Type B pancreatic cell (in vitro differentiated cells): ENCODE data around the gene ANGPTL5. TPM values are rescaled to one million over a fixed set of nuclear protein-coding genes. Genes with fewer than 3 reads are reported as not detected.
A peak's percentile ranks its signal among the peaks of the same experiment; 100 is the strongest.
"Not testable (repeated sequence)": the region's sequence is repeated elsewhere in the genome, so short reads cannot be mapped to it uniquely, and the experiment has no call there.

Experiments
- DNase-seq: peaks from one replicate; pipeline ENCODE4 v3.0.0; 2021; ENCODE audit warnings: mixed read lengths; ENCODE audit not compliant: unreplicated experiment; ENCODE audit errors: extremely low spot score
- H3K27ac Mint-ChIP-seq: 2 replicates; pipeline ENCODE4 v1.8.0; 2021; ENCODE audit warnings: mild to moderate bottlenecking, mixed read lengths
- H3K27me3 Mint-ChIP-seq: 2 replicates; pipeline ENCODE4 v1.8.0; 2021; ENCODE audit warnings: mixed read lengths
- H3K36me3 Mint-ChIP-seq: 2 replicates; pipeline ENCODE4 v1.8.0; 2021; ENCODE audit warnings: mixed read lengths
- H3K4me1 Mint-ChIP-seq: one replicate; pipeline ENCODE4 v1.8.0; 2021; ENCODE audit warnings: mixed read lengths; ENCODE audit not compliant: unreplicated experiment
- H3K4me3 Mint-ChIP-seq: 2 replicates; pipeline ENCODE4 v1.8.0; 2021; ENCODE audit warnings: mild to moderate bottlenecking, mixed read lengths
- H3K9me3 Mint-ChIP-seq: 2 replicates; pipeline ENCODE4 v1.8.0; 2021; ENCODE audit warnings: mixed read lengths
- long read RNA-seq: library from polyadenylated mRNA; unstranded; transcript quantifications from one replicate; pipeline ENCODE4 v2.0.0, GENCODE V29; 2020
- total RNA-seq: library from RNA; stranded (reverse); gene quantifications from 2 replicates; pipeline ENCODE4 v1.2.1, GENCODE V29; 2021; ENCODE audit warnings: low replicate concordance
- TF ChIP-seq, protein P1 (sequence below): fragments of 200-600 bp; sonication (generic); conservative IDR thresholded peaks from 2 replicates; pipeline ENCODE4 v1.5.0; 2021; ENCODE audit warnings: antibody characterized with exemption, mild to moderate bottlenecking

ANGPTL5 gene
- total RNA-seq: not detected in 2 replicates
- long read RNA-seq, partial matches to known transcripts: 0 of 1 reads
- long read RNA-seq, other reads (novel, unspliced or antisense): 1 of 1 reads

DNA sequence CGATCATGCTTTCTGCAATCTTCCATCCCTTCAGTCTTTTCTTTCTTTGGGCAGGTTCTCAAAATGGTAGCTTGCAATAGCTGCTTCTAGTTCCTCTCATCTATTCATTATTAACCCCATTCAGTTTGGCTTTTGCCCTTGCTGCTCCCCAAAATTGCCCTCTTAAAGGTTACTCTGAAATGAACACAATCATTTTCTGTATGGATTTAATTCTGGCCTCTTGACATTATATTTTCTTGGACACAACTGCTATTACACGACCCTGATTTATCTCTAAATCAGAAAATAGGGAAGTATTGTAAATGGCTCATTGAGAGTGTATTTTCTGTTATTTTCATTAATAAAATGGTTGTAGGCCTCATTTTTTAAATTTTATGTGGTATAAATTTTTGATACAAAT lies at the start of gene ANGPTL5:
TSS of gene ANGPTL5 (minus strand) at position 101 of the 400 bp plus-strand sequence. CDS start 8,613 bp downstream, outside the sequence.
- Mint-ChIP-seq H3K36me3 (no peaks in the 10 kb centered on the region), H3K27ac (peak within 1 kb of the TSS; percentile 63), H3K9me3 (no peaks in the 10 kb centered on the region), H3K4me1 (peaks cover 15% of the 10 kb centered on the region), H3K4me3 (peak within 1 kb of the TSS; percentile 95), H3K27me3 (no peaks in the 10 kb centered on the region)
- TF ChIP-seq, protein P1, sequence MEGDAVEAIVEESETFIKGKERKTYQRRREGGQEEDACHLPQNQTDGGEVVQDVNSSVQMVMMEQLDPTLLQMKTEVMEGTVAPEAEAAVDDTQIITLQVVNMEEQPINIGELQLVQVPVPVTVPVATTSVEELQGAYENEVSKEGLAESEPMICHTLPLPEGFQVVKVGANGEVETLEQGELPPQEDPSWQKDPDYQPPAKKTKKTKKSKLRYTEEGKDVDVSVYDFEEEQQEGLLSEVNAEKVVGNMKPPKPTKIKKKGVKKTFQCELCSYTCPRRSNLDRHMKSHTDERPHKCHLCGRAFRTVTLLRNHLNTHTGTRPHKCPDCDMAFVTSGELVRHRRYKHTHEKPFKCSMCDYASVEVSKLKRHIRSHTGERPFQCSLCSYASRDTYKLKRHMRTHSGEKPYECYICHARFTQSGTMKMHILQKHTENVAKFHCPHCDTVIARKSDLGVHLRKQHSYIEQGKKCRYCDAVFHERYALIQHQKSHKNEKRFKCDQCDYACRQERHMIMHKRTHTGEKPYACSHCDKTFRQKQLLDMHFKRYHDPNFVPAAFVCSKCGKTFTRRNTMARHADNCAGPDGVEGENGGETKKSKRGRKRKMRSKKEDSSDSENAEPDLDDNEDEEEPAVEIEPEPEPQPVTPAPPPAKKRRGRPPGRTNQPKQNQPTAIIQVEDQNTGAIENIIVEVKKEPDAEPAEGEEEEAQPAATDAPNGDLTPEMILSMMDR: no peak
- no peak for DNase-seq

DNA sequence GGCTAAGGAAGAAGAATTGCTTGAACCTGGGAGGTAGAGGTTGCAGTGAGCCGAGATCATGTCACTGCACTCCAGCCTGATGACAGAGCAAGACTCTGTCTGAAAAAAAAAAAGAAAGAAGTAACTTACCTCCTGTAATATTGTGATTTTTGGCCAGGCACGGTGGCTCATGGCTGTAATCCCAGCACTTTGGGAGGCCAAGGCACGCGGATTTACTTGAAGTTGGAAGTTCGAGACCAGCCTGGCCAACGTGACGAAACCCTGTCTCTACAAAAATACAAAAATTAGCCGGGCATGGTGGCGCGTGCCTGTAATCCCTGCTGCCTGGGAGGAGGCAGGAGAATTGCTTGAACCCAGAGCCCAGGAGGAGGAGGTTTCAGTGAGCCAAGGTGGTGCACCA lies 47.9 kb upstream of the ANGPTL5 start:
- not testable (repeated sequence) for H3K4me3 Mint-ChIP-seq, H3K27me3 Mint-ChIP-seq, DNase-seq, H3K9me3 Mint-ChIP-seq, H3K27ac Mint-ChIP-seq, H3K4me1 Mint-ChIP-seq, H3K36me3 Mint-ChIP-seq

DNA sequence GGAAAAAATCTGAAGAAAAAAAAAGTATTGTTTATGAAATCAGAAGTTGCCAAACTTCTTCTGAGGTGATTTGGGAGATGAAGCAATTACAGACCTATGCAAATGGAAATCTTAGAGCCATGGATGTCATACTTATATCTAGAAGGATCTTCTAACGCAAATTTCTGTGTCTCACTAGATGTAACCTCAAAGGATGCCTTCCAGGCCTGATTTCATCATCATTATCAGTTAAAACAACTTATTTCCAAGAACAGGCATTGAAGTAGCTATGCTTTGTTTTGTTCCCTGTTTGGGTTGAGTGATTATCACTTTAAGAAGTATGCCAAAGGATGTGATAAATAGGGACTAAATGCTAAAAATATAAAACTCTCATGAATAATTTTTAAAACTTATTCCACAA lies 43.9 kb upstream of the ANGPTL5 start:
- H3K9me3 Mint-ChIP-seq: no peaks in the 10 kb centered on the region
- DNase-seq: no peak
- H3K27me3 Mint-ChIP-seq: no peaks in the 10 kb centered on the region
- TF ChIP-seq, protein P1: no peak
- peaks cover 3% of the 10 kb centered on the region for H3K36me3 Mint-ChIP-seq
- peaks cover 9% of the 10 kb centered on the region for H3K4me1 Mint-ChIP-seq
- H3K27ac Mint-ChIP-seq: no peak overlapping the region
- no peak overlapping the region for H3K4me3 Mint-ChIP-seq

DNA sequence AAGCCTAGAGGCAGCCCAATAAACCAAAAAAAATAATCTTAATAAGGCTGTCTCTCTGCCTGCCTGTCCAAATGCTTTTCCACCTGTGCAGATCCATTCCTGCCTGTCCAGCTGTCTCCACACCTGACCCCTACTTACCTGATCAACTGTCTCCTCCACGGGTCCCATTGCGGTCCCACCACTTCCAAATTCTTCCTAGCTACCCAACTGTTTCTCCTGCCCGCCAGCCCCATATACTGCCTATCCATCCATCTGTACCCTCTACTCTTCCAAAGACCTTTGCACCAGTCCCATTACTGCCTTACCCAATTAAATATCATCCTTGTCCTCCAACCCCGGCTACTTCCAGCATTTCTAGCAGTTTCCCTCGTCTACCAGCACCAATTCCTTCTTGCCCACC lies 39.4 kb upstream of the ANGPTL5 start:
- TF ChIP-seq, protein P1: no peak
- Mint-ChIP-seq H3K4me3 (no peak overlapping the region), H3K27ac (no peak overlapping the region), H3K4me1 (no peaks in the 10 kb centered on the region), H3K27me3 (no peaks in the 10 kb centered on the region), H3K9me3 (no peaks in the 10 kb centered on the region), H3K36me3 (no peaks in the 10 kb centered on the region)
- no peak for DNase-seq

DNA sequence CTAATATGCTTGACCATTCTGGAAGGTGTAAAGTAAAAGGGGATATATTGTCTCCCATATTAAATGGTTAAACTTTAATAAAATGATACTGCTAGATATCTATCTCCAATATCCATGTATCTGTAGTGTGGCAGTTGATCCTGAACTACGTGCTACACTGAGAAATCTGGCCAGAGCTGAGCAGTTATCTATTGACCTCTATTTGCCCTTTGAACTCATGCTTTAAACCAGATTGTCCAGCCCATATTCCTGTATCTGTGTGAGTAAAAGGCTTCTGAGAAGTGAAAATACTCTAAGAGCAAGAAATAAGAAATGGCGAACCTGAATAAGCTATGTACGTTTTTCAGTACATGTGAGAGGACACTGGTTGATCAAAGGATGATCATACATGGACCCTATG lies 39.0 kb upstream of the ANGPTL5 start:
- no peak overlapping the region for H3K27ac Mint-ChIP-seq
- TF ChIP-seq, protein P1: no peak
- H3K4me3 Mint-ChIP-seq: no peak overlapping the region
- no peak for DNase-seq
- no peaks in the 10 kb centered on the region for H3K4me1 Mint-ChIP-seq
- no peaks in the 10 kb centered on the region for H3K9me3 Mint-ChIP-seq
- no peaks in the 10 kb centered on the region for H3K27me3 Mint-ChIP-seq
- no peaks in the 10 kb centered on the region for H3K36me3 Mint-ChIP-seq

DNA sequence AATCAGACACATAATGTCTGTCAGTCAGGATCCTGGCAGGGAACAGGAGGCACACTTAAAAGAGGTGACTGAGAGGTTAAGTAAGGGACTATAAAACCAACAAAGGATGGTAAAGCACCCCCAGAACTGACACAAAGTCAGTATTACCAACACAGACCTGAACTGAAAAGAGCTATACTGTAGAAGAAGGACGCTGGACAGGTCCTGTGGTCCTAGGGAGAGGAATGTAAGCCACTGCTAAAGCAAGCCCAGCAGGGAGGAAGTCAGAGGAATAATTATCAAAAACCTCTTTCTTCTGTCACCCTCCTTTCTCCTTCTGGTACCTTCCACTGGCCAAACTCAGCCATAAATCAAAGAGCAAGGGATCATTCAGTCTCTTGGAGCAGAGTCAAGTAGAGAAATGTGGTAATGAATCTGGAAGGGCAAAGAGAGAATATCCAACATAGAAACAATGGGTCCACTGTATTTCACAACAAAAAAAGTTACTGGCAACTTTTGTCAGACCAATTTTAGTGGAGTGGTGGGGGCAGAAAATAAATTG lies 33.4 kb upstream of the ANGPTL5 start:
- H3K4me3 Mint-ChIP-seq: no peak overlapping the region
- H3K27ac Mint-ChIP-seq: no peak overlapping the region
- H3K9me3 Mint-ChIP-seq: no peaks in the 10 kb centered on the region
- DNase-seq: no peak
- TF ChIP-seq, protein P1: no peak
- H3K4me1 Mint-ChIP-seq: no peaks in the 10 kb centered on the region
- H3K36me3 Mint-ChIP-seq: no peaks in the 10 kb centered on the region
- H3K27me3 Mint-ChIP-seq: no peaks in the 10 kb centered on the region
